ENCODE measurements around the gene MGAT4A. TPM values are rescaled to one million over a fixed set of nuclear protein-coding genes. Genes with fewer than 3 reads are reported as not detected.
A peak's percentile ranks its signal among the peaks of the same experiment; 100 is the strongest.

The MGAT4A gene
- total RNA-seq, 4 donors from 2014 or later, result 52.8 to 243 (median 175) TPM

DNA sequence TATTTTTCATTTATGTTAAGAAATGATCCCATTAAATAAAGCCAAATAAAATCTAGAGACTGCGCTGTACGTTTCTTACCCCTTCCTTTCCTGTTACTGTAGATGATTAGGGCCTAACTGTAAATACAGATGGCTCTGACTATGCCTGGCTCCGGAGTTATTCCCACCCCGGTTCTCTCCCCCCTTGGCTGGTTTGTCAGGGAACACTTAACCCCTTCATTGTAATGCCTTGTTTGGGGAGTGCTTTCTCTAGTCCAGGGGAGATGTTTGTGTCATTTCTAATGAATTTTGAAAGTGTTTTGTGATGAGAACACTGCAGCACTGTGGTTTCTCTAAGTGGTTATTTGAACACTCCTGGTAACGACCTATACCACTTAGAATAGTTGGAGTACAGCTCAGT is 113.8 kb downstream of the MGAT4A start:
- no peak overlapping the region for H3K4me3 ChIP-seq
- H3K36me3 ChIP-seq, result peaks cover 0 to 75% (median 0%) of the 10 kb centered on the region in 3 donors
- DNase-seq, result no peak
- H3K27ac ChIP-seq, result no peak overlapping the region
- H3K27me3 ChIP-seq, result no peaks in the 10 kb centered on the region
- TF ChIP-seq, protein P1, sequence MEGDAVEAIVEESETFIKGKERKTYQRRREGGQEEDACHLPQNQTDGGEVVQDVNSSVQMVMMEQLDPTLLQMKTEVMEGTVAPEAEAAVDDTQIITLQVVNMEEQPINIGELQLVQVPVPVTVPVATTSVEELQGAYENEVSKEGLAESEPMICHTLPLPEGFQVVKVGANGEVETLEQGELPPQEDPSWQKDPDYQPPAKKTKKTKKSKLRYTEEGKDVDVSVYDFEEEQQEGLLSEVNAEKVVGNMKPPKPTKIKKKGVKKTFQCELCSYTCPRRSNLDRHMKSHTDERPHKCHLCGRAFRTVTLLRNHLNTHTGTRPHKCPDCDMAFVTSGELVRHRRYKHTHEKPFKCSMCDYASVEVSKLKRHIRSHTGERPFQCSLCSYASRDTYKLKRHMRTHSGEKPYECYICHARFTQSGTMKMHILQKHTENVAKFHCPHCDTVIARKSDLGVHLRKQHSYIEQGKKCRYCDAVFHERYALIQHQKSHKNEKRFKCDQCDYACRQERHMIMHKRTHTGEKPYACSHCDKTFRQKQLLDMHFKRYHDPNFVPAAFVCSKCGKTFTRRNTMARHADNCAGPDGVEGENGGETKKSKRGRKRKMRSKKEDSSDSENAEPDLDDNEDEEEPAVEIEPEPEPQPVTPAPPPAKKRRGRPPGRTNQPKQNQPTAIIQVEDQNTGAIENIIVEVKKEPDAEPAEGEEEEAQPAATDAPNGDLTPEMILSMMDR (IDR thresholded peaks at IDR 0.05), result no peak
- no peak for TF ChIP-seq POLR2A (IDR thresholded peaks at IDR 0.05)
- no peaks in the 10 kb centered on the region for H3K9me3 ChIP-seq
- no peaks in the 10 kb centered on the region for H3K4me1 ChIP-seq

GRCh38 chr2:98615481-98615880 is 115.5 kb downstream of the MGAT4A start:
- Histone ChIP-seq H3K9me3 (no peaks in the 10 kb centered on the region), H3K27ac (no peak overlapping the region), H3K4me3 (no peak overlapping the region), H3K36me3 (peaks cover 0 to 79% (median 0%) of the 10 kb centered on the region in 3 donors), H3K27me3 (no peaks in the 10 kb centered on the region), H3K4me1 (peaks cover 0 to 12% (median 0%) of the 10 kb centered on the region in 4 donors)
- DNase-seq, result no peak
- no peak for TF ChIP-seq POLR2A (IDR thresholded peaks at IDR 0.05)
- TF ChIP-seq, protein P1 (IDR thresholded peaks at IDR 0.05), result peak in 2 of 6 experiments; percentile 6 to 8

GRCh38 chr2:98614024-98614739 is 116.8 kb downstream of the MGAT4A start:
- no peaks in the 10 kb centered on the region for H3K9me3 ChIP-seq
- H3K36me3 ChIP-seq, result peaks cover 0 to 81% (median 0%) of the 10 kb centered on the region in 3 donors
- TF ChIP-seq POLR2A (IDR thresholded peaks at IDR 0.05), result no peak
- TF ChIP-seq, protein P1 (IDR thresholded peaks at IDR 0.05), result no peak

GRCh38 chr2:98608962-98609604 is 121.8 kb downstream of the MGAT4A start:
- Histone ChIP-seq H3K4me3 (peak overlapping the region; percentile 62 to 85 (median 79)), H3K27ac (peak overlapping the region; percentile 90 to 95 (median 92)), H3K9me3 (no peaks in the 10 kb centered on the region), H3K27me3 (no peaks in the 10 kb centered on the region), H3K36me3 (peaks cover 0 to 36% (median 0%) of the 10 kb centered on the region in 3 donors), H3K4me1 (peaks cover 4 to 54% (median 22%) of the 10 kb centered on the region in 4 donors)
- TF ChIP-seq, protein P1 (IDR thresholded peaks at IDR 0.05), result no peak
- no peak for TF ChIP-seq POLR2A (IDR thresholded peaks at IDR 0.05)
- DNase-seq, result peak in 1 of 3 donors; percentile 60

More at GRCh38 chr2:98614024-98614739, 116.8 kb downstream of the MGAT4A start:
- Histone ChIP-seq H3K27me3 (no peaks in the 10 kb centered on the region), H3K27ac (no peak overlapping the region), H3K4me3 (no peak overlapping the region), H3K4me1 (peaks cover 0 to 25% (median 9%) of the 10 kb centered on the region in 4 donors)
- no peak for DNase-seq

- H3K4me1 ChIP-seq, result peaks cover 4 to 54% (median 22%) of the 10 kb centered on the region in 4 donors
- TF ChIP-seq, protein P1 (IDR thresholded peaks at IDR 0.05), result peak in 2 of 6 experiments; percentile 13 to 17
- TF ChIP-seq POLR2A (IDR thresholded peaks at IDR 0.05), result peak; percentile 80
Measured at GRCh38 chr2:98608116-98608961, 122.6 kb downstream of the MGAT4A start, which contains the start of the genes COA5 and UNC50. COA5 (minus strand) TSS chr2:98608512; CDS start chr2:98608405, 107 bp downstream. UNC50 (plus strand) TSS chr2:98608589; CDS start chr2:98609760, 1,171 bp downstream.

More at GRCh38 chr2:98608116-98608961, 122.6 kb downstream of the MGAT4A start, which contains the start of the genes COA5 and UNC50:
- peak within 1 kb of the TSS; percentile 90 to 95 (median 92) for H3K27ac ChIP-seq
- peaks cover 0 to 35% (median 0%) of the 10 kb centered on the region in 3 donors for H3K36me3 ChIP-seq
- H3K27me3 ChIP-seq, result no peaks in the 10 kb centered on the region
- H3K9me3 ChIP-seq, result no peaks in the 10 kb centered on the region
- peak; percentile 85 to 95 (median 93) for DNase-seq
- H3K4me3 ChIP-seq, result peak within 1 kb of the TSS; percentile 62 to 85 (median 79)
